ENCODE measurements around the gene BCL11B. TPM values are rescaled to one million over a fixed set of nuclear protein-coding genes. Genes with fewer than 3 reads are reported as not detected.

Gene BCL11B
- total RNA-seq, 1 donor from 2014 or later = 0.16 TPM

- Mint-ChIP-seq H3K36me3 (ENCODE audit: unreplicated experiment) (no peaks in the 10 kb centered on the region), H3K4me3 (ENCODE audit: unreplicated experiment) (no peak overlapping the region), H3K27me3 (ENCODE audit: unreplicated experiment) (peaks cover 57% of the 10 kb centered on the region), H3K27ac (ENCODE audit: unreplicated experiment) (no peak overlapping the region), H3K4me1 (ENCODE audit: unreplicated experiment) (peaks cover 27% of the 10 kb centered on the region), H3K9me3 (ENCODE audit: unreplicated experiment) (no peaks in the 10 kb centered on the region)
- no peak for DNase-seq (ENCODE audit: extremely low spot score, unreplicated experiment)
- TF ChIP-seq, protein P1, sequence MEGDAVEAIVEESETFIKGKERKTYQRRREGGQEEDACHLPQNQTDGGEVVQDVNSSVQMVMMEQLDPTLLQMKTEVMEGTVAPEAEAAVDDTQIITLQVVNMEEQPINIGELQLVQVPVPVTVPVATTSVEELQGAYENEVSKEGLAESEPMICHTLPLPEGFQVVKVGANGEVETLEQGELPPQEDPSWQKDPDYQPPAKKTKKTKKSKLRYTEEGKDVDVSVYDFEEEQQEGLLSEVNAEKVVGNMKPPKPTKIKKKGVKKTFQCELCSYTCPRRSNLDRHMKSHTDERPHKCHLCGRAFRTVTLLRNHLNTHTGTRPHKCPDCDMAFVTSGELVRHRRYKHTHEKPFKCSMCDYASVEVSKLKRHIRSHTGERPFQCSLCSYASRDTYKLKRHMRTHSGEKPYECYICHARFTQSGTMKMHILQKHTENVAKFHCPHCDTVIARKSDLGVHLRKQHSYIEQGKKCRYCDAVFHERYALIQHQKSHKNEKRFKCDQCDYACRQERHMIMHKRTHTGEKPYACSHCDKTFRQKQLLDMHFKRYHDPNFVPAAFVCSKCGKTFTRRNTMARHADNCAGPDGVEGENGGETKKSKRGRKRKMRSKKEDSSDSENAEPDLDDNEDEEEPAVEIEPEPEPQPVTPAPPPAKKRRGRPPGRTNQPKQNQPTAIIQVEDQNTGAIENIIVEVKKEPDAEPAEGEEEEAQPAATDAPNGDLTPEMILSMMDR (IDR thresholded peaks at IDR 0.05) = no peak
These were observed 59.8 kb downstream of the BCL11B start for GRCh38 chr14:99212199-99212598.

GRCh38 chr14:99211410-99211809 lies 60.6 kb downstream of the BCL11B start:
- TF ChIP-seq, protein P1 (IDR thresholded peaks at IDR 0.05) = no peak
- Mint-ChIP-seq H3K4me3 (ENCODE audit: unreplicated experiment) (no peak overlapping the region), H3K36me3 (ENCODE audit: unreplicated experiment) (no peaks in the 10 kb centered on the region), H3K4me1 (ENCODE audit: unreplicated experiment) (peaks cover 19% of the 10 kb centered on the region), H3K27me3 (ENCODE audit: unreplicated experiment) (peaks cover 61% of the 10 kb centered on the region), H3K9me3 (ENCODE audit: unreplicated experiment) (no peaks in the 10 kb centered on the region), H3K27ac (ENCODE audit: unreplicated experiment) (no peak overlapping the region)
- DNase-seq (ENCODE audit: extremely low spot score, unreplicated experiment) = no peak

DNA sequence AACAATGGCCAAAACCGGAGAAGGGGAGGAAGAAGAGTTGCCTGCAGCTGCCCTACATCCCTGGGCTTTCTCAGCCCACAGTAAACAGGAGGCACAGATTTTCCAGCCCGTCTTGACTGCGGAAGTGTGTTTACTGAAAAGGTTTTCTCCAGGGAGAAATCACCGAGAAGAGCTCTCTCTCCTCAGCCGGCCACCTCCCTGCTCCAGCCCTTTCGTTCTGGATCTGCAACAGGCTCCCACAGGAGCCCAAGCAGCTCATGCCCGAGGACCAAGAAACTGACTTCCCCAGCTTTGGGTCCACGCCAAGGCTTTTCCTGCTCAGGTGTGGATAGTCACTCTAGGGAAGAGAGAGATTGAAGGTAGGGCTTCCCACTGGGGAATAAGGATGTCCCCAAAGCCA lies 61.7 kb downstream of the BCL11B start:
- no peak overlapping the region for H3K27ac Mint-ChIP-seq (ENCODE audit: unreplicated experiment)
- no peak for DNase-seq (ENCODE audit: extremely low spot score, unreplicated experiment)
- H3K4me1 Mint-ChIP-seq (ENCODE audit: unreplicated experiment) = peaks cover 12% of the 10 kb centered on the region
- H3K4me3 Mint-ChIP-seq (ENCODE audit: unreplicated experiment) = no peak overlapping the region
- H3K27me3 Mint-ChIP-seq (ENCODE audit: unreplicated experiment) = peaks cover 69% of the 10 kb centered on the region
- H3K9me3 Mint-ChIP-seq (ENCODE audit: unreplicated experiment) = no peaks in the 10 kb centered on the region
- TF ChIP-seq, protein P1 (IDR thresholded peaks at IDR 0.05) = no peak
- H3K36me3 Mint-ChIP-seq (ENCODE audit: unreplicated experiment) = no peaks in the 10 kb centered on the region

DNA sequence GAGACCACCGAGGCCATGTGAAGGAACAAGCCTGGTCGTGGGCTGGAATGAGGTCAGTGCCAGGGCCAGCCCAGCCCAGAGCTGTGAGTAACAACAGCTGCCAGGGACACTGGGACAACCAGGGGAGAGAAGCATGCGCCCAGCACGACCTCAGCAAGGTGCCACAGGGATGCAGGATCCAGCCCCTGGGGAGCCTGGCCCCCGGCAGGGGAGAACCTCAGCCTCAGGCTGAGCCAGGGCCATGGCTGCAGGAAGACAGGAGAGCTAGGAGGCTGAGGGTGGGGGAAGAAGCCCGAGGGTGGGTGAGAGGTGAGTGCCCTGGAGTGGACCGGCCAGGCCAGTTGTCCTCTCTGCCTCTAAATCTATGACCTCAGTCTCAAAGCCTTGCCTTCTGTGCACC lies 62.6 kb downstream of the BCL11B start:
- TF ChIP-seq, protein P1 (IDR thresholded peaks at IDR 0.05) = no peak
- no peak for DNase-seq (ENCODE audit: extremely low spot score, unreplicated experiment)
- Mint-ChIP-seq H3K4me3 (ENCODE audit: unreplicated experiment) (no peak overlapping the region), H3K9me3 (ENCODE audit: unreplicated experiment) (no peaks in the 10 kb centered on the region), H3K27me3 (ENCODE audit: unreplicated experiment) (peaks cover 69% of the 10 kb centered on the region), H3K27ac (ENCODE audit: unreplicated experiment) (no peak overlapping the region), H3K36me3 (ENCODE audit: unreplicated experiment) (no peaks in the 10 kb centered on the region), H3K4me1 (ENCODE audit: unreplicated experiment) (peaks cover 5% of the 10 kb centered on the region)

GRCh38 chr14:99208318-99208717 lies 63.7 kb downstream of the BCL11B start:
- H3K36me3 Mint-ChIP-seq (ENCODE audit: unreplicated experiment) = no peaks in the 10 kb centered on the region
- no peaks in the 10 kb centered on the region for H3K9me3 Mint-ChIP-seq (ENCODE audit: unreplicated experiment)
- H3K4me1 Mint-ChIP-seq (ENCODE audit: unreplicated experiment) = peaks cover 5% of the 10 kb centered on the region
- H3K27me3 Mint-ChIP-seq (ENCODE audit: unreplicated experiment) = peaks cover 62% of the 10 kb centered on the region
- TF ChIP-seq, protein P1 (IDR thresholded peaks at IDR 0.05) = no peak
- no peak overlapping the region for H3K27ac Mint-ChIP-seq (ENCODE audit: unreplicated experiment)
- H3K4me3 Mint-ChIP-seq (ENCODE audit: unreplicated experiment) = no peak overlapping the region
- no peak for DNase-seq (ENCODE audit: extremely low spot score, unreplicated experiment)
